Effector memory CD4-positive, alpha-beta T cell (primary cell): ENCODE measurements around the gene TSG101.

Source experiments
- DNase-seq, 3 donors: peaks; one replicate each; pipeline ENCODE4 v3.0.0-alpha.2; 2020
- H3K27ac ChIP-seq: 2 replicates; pipeline ENCODE4 v1.7.0; 2013; ENCODE audit warnings: mild to moderate bottlenecking, low read length, moderate library complexity; ENCODE audit not compliant: insufficient read depth, poor library complexity, severe bottlenecking
- H3K27me3 ChIP-seq: replicated peaks from 2 replicates; pipeline ENCODE4 v1.7.0; 2013; ENCODE audit warnings: mild to moderate bottlenecking, low read length; ENCODE audit not compliant: insufficient read depth, control insufficient read depth, poor library complexity, severe bottlenecking
- H3K36me3 ChIP-seq: 2 replicates; pipeline ENCODE4 v1.7.0; 2013; ENCODE audit warnings: mild to moderate bottlenecking, low read length, moderate library complexity; ENCODE audit not compliant: control insufficient read depth, insufficient read depth
- H3K4me1 ChIP-seq: 2 replicates; pipeline ENCODE4 v1.7.0; 2013; ENCODE audit warnings: low read length, mild to moderate bottlenecking; ENCODE audit not compliant: control insufficient read depth, insufficient read depth, poor library complexity, severe bottlenecking
- H3K4me3 ChIP-seq: 2 replicates; pipeline ENCODE4 v1.7.0; 2013; ENCODE audit warnings: low read length, low read depth, mild to moderate bottlenecking; ENCODE audit not compliant: insufficient read depth, poor library complexity, severe bottlenecking
- H3K9me3 ChIP-seq: 2 replicates; pipeline ENCODE4 v1.7.0; 2013; ENCODE audit warnings: mild to moderate bottlenecking, low read length, moderate library complexity; ENCODE audit not compliant: control insufficient read depth

TSG101 gene

DNA sequence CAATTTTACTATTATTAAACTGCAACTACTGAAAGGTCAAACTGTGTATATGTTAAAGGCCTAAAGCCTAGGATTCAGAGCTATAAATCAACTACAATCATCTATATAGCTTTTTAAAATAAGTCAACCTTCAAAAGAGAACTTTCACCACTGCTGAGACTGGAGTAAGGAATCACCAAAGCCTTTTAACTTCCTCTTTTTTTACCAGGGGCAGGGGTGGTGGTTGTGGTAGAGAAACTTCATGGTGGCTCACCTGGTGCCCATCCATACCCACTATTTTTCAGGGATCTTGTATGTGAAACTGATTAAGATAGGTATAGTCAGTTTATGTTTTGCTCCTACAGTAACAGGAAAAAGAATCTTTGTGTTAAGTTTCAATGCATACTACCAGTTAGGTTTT, 31.5 kb downstream of the TSG101 start:
- H3K36me3 ChIP-seq = peaks cover 44% of the 10 kb centered on the region

DNA sequence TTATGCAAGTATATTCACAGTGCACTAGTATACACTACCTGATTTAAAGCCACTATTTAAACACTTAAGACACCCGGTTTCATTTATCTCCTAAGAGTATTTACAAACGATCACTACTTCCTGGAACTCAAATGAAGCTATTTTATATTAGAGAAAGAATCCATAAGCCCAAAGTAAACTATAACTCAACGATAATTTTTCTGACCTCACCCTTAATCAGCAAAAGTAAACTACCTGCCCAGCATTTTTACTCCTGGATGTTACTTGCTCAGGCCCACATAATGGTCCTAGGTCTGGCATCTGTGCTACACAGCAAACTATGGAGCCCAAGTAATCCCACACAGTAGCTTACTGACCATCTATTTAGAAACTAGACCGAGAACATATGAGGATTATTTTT, 33.4 kb downstream of the TSG101 start:
- Histone ChIP-seq H3K27me3 (no peaks in the 10 kb centered on the region), H3K9me3 (no peaks in the 10 kb centered on the region), H3K4me3 (no peak overlapping the region), H3K36me3 (peaks cover 37% of the 10 kb centered on the region), H3K27ac (no peak overlapping the region), H3K4me1 (no peaks in the 10 kb centered on the region)
- DNase-seq = no peak

More for the DNA sequence above, 31.5 kb downstream of the TSG101 start:
- Histone ChIP-seq H3K27ac (no peak overlapping the region), H3K4me1 (no peaks in the 10 kb centered on the region), H3K4me3 (no peak overlapping the region), H3K9me3 (no peaks in the 10 kb centered on the region), H3K27me3 (no peaks in the 10 kb centered on the region)
- no peak for DNase-seq

DNA sequence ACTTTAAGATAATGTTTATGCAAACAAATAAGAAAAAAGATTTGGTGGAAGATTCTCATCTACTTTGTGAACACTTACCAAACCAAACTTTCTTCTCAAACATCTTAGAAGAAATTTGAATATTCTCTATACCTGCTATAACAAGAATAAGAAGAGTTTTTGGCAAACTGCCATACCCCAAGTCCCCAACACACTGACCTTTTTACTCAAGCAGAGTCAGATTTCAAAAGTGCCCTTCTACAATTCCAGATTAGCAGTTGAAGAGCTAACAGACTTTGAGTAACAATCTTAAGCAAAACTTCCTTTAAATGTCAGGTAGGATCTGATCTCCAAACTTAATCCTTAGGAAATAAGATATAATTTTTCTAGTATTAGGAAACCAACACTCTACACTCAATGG, 33.9 kb downstream of the TSG101 start:
- Histone ChIP-seq H3K4me1 (no peaks in the 10 kb centered on the region), H3K9me3 (no peaks in the 10 kb centered on the region), H3K4me3 (no peak overlapping the region), H3K36me3 (peaks cover 37% of the 10 kb centered on the region), H3K27ac (no peak overlapping the region), H3K27me3 (no peaks in the 10 kb centered on the region)
- no peak for DNase-seq

DNA sequence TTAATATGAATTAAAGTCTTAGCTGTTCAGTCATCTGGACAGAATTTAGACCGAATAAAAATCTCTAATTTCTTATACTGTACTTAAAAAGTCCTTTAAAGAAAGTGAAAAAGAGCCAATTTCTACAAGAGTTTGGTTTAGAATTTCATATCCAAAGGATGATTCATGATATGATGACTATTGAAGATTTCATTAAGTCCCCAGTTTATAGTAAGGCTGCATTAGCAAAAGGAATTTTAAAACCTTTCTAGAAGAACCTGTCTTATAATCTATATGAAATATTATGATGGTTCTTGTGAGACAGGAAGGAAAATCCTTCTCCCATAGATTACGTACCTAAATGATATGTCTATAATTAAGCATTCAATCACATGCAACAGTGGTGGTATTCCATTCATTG, 34.8 kb downstream of the TSG101 start:
- Histone ChIP-seq H3K27me3 (no peaks in the 10 kb centered on the region), H3K4me1 (no peaks in the 10 kb centered on the region), H3K9me3 (no peaks in the 10 kb centered on the region), H3K36me3 (peaks cover 37% of the 10 kb centered on the region), H3K27ac (no peak overlapping the region), H3K4me3 (no peak overlapping the region)
- no peak for DNase-seq

DNA sequence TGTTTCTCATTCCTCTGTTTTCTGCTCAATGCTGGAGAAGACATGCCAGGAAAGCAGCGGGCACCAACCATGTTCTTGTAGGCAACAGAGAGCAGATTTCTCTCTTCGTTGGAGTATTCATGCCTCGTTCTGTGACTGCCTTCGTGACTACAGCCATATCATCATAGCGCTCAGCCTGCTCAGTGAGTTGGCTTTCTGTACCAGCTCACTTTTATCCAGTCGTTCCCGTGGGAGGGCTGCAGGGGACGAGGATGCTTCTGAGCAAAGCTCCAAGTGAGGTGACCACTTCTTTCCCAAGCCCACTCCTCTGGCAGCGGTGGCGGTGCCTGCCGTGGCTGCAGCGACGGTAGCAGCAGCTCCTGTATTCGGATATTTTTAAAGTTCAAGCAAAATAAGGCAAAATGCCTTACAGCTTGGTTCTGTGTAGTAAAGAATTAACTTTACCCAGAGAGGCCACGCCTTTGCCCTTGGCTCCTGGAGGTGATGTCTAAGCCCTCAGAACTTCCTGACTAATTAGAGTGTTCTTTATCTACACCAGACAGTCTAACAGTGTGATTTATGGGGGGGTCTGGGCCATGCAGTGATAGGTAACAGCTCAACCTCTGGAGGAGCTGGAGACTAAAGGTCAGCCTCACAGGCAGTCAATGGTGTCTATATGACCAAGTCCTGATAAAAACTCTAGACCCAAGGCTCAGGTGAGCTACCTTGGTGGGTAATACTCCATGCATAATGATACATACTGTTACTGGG, 35.8 kb downstream of the TSG101 start:
- Histone ChIP-seq H3K4me1 (no peaks in the 10 kb centered on the region), H3K36me3 (peaks cover 32% of the 10 kb centered on the region), H3K9me3 (no peaks in the 10 kb centered on the region), H3K27me3 (no peaks in the 10 kb centered on the region), H3K4me3 (no peak overlapping the region), H3K27ac (no peak overlapping the region)
- DNase-seq = no peak

DNA sequence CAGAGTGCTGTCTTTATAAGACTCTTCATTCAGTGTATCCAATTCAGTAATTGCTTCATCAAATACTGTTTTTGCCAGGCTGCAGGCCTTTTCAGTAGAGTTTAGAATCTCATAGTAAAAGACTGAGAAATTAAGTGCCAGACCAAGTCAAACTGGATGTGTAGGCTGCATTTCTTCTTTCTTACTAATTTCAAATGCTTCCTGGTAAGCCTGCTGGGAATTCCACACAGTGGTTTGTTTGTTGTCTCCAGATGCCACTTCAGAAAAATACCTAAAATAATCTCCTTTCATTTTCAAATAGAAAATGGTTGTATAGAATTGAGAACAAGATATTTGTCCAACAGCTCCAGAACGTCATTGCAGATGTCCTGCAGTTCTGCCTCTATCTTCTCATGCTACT, 36.4 kb downstream of the TSG101 start:
- Histone ChIP-seq H3K4me1 (no peaks in the 10 kb centered on the region), H3K27ac (no peak overlapping the region), H3K9me3 (no peaks in the 10 kb centered on the region), H3K4me3 (no peak overlapping the region), H3K36me3 (peaks cover 31% of the 10 kb centered on the region), H3K27me3 (no peaks in the 10 kb centered on the region)
- DNase-seq = no peak

DNA sequence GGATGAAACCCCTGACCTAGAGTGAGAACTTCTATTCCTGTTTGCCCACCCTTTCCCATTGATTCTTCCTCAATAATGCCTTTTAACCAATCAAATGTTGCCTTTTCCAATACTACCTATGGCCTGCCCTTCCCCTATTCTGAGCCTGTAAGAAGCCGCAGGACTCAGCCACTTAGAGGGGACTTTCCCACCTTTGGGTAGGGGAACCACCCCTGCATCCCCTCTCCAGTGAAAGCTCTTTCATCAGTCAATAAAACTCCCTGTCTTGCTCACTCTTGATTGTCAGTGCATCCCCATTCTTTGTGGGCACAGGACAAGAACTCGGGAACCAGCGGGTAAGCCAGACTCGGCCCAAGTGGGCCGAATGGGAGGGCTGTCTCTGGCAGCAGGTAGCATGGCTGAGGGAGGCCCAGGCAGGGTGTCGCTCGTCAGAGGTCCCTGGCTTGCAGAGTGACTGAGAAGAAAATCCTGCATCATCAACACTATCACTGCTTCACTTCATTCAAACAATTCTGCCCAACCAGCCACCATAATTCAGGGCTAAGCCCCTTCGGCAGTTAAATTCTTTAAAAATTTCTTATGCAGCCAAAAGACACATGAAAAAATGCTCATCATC, 40.7 kb downstream of the TSG101 start:
- Histone ChIP-seq H3K4me3 (no peak overlapping the region), H3K36me3 (peaks cover 43% of the 10 kb centered on the region), H3K27ac (no peak overlapping the region), H3K27me3 (no peaks in the 10 kb centered on the region), H3K4me1 (no peaks in the 10 kb centered on the region), H3K9me3 (no peaks in the 10 kb centered on the region)
- DNase-seq = no peak

DNA sequence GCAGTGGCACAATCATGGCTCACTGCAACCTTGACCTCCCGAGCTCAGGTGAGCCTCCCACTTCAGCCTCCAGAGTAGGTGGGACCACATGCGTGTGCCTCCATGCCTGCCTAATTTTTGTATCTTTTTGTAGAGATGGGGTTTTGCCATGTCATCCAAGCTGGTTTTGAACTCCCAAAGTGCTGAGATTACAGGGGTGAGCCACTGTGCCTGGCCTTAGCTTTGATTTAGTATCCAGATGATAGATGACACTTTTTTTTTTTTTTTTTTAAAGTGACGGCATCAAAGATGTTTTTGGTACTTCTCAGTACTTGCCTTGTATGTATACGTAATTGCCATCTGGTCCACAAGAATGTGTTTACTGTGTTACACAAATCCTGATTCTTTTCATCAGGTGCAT, 47.7 kb downstream of the TSG101 start:
- H3K9me3 ChIP-seq = no peaks in the 10 kb centered on the region
- no peaks in the 10 kb centered on the region for H3K4me1 ChIP-seq
- no peak overlapping the region for H3K4me3 ChIP-seq
- no peak overlapping the region for H3K27ac ChIP-seq
- DNase-seq = no peak
- peaks cover 57% of the 10 kb centered on the region for H3K36me3 ChIP-seq
- no peaks in the 10 kb centered on the region for H3K27me3 ChIP-seq

DNA sequence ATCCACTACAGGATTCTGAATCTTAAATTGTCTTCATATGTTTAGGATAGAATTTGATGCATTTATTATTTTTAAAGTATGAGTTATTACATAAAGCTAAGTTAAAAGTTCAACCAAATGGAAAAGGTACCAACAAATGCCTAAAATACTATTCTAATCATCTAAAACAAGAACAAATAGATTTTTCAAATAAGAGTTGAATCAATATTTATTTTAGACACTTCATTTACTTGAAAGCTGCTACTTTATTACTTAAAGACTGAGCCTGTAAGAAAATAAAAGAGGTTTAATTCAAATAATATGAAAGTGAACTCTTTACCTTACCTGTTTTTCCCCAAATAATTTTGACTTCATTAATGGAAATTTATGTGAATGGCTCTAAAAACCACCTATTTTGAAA, 54.2 kb downstream of the TSG101 start:
- peaks cover 16% of the 10 kb centered on the region for H3K36me3 ChIP-seq

DNA sequence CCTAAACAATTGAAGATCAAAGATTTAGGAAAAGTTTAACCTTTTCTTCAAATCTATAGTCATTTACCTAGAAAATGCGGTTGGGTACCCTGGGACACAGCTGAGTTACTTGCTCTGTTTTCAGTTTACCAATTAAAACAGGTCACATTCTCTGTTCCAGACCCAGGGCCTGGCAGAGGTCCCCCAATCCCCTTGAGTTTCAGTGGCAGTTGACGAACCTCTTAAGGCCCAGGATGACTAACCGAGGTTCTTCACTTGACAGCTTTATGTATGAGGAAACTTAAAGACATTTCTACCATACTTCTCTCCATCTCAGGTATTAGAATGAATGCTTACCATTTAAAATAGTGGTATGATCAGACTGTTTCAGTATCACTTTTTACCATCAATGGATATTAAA, 54.7 kb downstream of the TSG101 start:
- DNase-seq = no peak

More for the DNA sequence above, 54.2 kb downstream of the TSG101 start:
- no peak for DNase-seq
- H3K27ac ChIP-seq = no peak overlapping the region
- no peaks in the 10 kb centered on the region for H3K27me3 ChIP-seq
- H3K4me1 ChIP-seq = no peaks in the 10 kb centered on the region
- H3K4me3 ChIP-seq = no peak overlapping the region
- no peaks in the 10 kb centered on the region for H3K9me3 ChIP-seq

More for the DNA sequence above, 54.7 kb downstream of the TSG101 start:
- peaks cover 15% of the 10 kb centered on the region for H3K36me3 ChIP-seq
- H3K4me1 ChIP-seq = no peaks in the 10 kb centered on the region
- H3K4me3 ChIP-seq = no peak overlapping the region
- H3K27me3 ChIP-seq = no peaks in the 10 kb centered on the region
- no peaks in the 10 kb centered on the region for H3K9me3 ChIP-seq
- no peak overlapping the region for H3K27ac ChIP-seq
